Measurements from ENCODE around the gene SMIM36.

Gene SMIM36

GRCh38 chr17:55510986-55511721 lies at the start of gene SMIM36:
SMIM36 (minus strand) TSS chr17:55511452.
- no peak within 1 kb of the TSS for H3K4me3 ChIP-seq (ENCODE audit: low read depth, low read length)
- in situ Hi-C loops (cut with HindIII; ENCODE audit: low sequenced_read_pairs), result loop anchor here (5.0 to 25.0 kb wide), 4 partner anchors 69 to 199 kb away; no protein-coding TSS in a partner anchor
- no peak for DNase-seq (ENCODE audit: low read depth)

GRCh38 chr17:55555772-55556171 lies 44.5 kb upstream of the SMIM36 start:
- H3K4me3 ChIP-seq (ENCODE audit: low read depth, low read length), result no peak overlapping the region
- TF ChIP-seq CTCF (IDR thresholded peaks at IDR 0.05; ENCODE audit: low read depth, low read length, missing control alignments), result no peak
- no peak for DNase-seq (ENCODE audit: low read depth)
- in situ Hi-C loops (cut with HindIII; ENCODE audit: low sequenced_read_pairs), result no loop called here

More at GRCh38 chr17:55510986-55511721, at the start of gene SMIM36:
- no peak for TF ChIP-seq CTCF (IDR thresholded peaks at IDR 0.05; ENCODE audit: low read depth, low read length, missing control alignments)

- no peak overlapping the region for H3K4me3 ChIP-seq (ENCODE audit: low read depth, low read length)
- in situ Hi-C loops (cut with HindIII; ENCODE audit: low sequenced_read_pairs), result loop anchor here (25.0 kb wide), 1 partner anchor 213 kb away; the partner anchor contains the start of gene PCTP
- DNase-seq (ENCODE audit: low read depth), result no peak
- peak; percentile 21 for TF ChIP-seq CTCF (IDR thresholded peaks at IDR 0.05; ENCODE audit: low read depth, low read length, missing control alignments)
Measured at GRCh38 chr17:55549140-55549539, 37.9 kb upstream of the SMIM36 start.

- in situ Hi-C loops (cut with HindIII; ENCODE audit: low sequenced_read_pairs), result loop anchor here (25.0 kb wide), 1 partner anchor 215 kb away; the partner anchor contains the start of gene PCTP
- no peak for DNase-seq (ENCODE audit: low read depth)
Measured at GRCh38 chr17:55546991-55547664, 35.9 kb upstream of the SMIM36 start.

GRCh38 chr17:55546481-55546880 lies 35.2 kb upstream of the SMIM36 start:
- no peak for TF ChIP-seq CTCF (IDR thresholded peaks at IDR 0.05; ENCODE audit: low read depth, low read length, missing control alignments)
- DNase-seq (ENCODE audit: low read depth), result no peak
- H3K4me3 ChIP-seq (ENCODE audit: low read depth, low read length), result no peak overlapping the region
- in situ Hi-C loops (cut with HindIII; ENCODE audit: low sequenced_read_pairs), result loop anchor here (25.0 kb wide), 1 partner anchor 216 kb away; the partner anchor contains the start of gene PCTP

More at GRCh38 chr17:55546991-55547664, 35.9 kb upstream of the SMIM36 start:
- H3K4me3 ChIP-seq (ENCODE audit: low read depth, low read length), result no peak overlapping the region
- TF ChIP-seq CTCF (IDR thresholded peaks at IDR 0.05; ENCODE audit: low read depth, low read length, missing control alignments), result no peak

- TF ChIP-seq CTCF (IDR thresholded peaks at IDR 0.05; ENCODE audit: low read depth, low read length, missing control alignments), result no peak
- in situ Hi-C loops (cut with HindIII; ENCODE audit: low sequenced_read_pairs), result loop anchor here (25.0 kb wide), 1 partner anchor 216 kb away; the partner anchor contains the start of gene PCTP
- H3K4me3 ChIP-seq (ENCODE audit: low read depth, low read length), result no peak overlapping the region
- no peak for DNase-seq (ENCODE audit: low read depth)
Measured at GRCh38 chr17:55545806-55546205, 34.6 kb upstream of the SMIM36 start.
